ENCODE data around the gene XRCC3.

DNA sequence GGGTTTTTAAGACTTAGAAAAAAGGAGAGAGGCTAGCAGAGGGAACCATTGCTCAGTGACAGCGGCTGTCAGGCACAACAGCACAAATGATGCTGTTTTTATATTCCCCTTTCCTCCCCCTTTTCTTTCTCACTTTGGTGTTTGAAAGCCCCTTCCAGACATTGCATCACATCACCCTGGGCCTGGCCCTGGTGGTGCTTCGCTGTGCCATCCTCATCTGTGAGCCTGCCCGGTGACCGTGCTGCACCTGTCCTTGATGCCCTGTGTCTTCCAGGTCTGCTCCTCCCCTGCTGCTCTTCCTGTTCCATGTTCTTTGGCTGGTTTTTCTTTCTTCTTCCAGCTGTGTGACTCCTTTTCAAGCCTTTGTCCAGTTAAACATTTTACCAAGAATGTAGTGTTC is 61.4 kb downstream of the XRCC3 start:
- no peak for TF ChIP-seq POLR2A (IDR thresholded peaks at IDR 0.05)
- TF ChIP-seq, protein P1, sequence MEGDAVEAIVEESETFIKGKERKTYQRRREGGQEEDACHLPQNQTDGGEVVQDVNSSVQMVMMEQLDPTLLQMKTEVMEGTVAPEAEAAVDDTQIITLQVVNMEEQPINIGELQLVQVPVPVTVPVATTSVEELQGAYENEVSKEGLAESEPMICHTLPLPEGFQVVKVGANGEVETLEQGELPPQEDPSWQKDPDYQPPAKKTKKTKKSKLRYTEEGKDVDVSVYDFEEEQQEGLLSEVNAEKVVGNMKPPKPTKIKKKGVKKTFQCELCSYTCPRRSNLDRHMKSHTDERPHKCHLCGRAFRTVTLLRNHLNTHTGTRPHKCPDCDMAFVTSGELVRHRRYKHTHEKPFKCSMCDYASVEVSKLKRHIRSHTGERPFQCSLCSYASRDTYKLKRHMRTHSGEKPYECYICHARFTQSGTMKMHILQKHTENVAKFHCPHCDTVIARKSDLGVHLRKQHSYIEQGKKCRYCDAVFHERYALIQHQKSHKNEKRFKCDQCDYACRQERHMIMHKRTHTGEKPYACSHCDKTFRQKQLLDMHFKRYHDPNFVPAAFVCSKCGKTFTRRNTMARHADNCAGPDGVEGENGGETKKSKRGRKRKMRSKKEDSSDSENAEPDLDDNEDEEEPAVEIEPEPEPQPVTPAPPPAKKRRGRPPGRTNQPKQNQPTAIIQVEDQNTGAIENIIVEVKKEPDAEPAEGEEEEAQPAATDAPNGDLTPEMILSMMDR (IDR thresholded peaks at IDR 0.05), result no peak

Data from lower leg skin (tissue), 3 donors.